ENCODE results near the gene EPS15. TPM values are rescaled to one million over a fixed set of nuclear protein-coding genes. Genes with fewer than 3 reads are reported as not detected.
A peak's percentile ranks its signal among the peaks of the same experiment; 100 is the strongest.

The EPS15 gene
- total RNA-seq, 1 donor from 2014 or later: 37.1 TPM

- no peak for DNase-seq (ENCODE audit: low read depth)
- Histone ChIP-seq H3K4me3 (ENCODE audit: low read depth, low read length) (peak overlapping the region; percentile 57), H3K27me3 (ENCODE audit: control insufficient read depth, insufficient read depth, low read length) (no peaks in the 10 kb centered on the region), H3K36me3 (ENCODE audit: control insufficient read depth, insufficient read depth, low read length) (no peaks in the 10 kb centered on the region)
- TF ChIP-seq CTCF (IDR thresholded peaks at IDR 0.05; ENCODE audit: insufficient read depth, low read length, poor library complexity, severe bottlenecking): no peak
Measured at GRCh38 chr1:51517361-51518032, 1.6 kb downstream of the EPS15 start.

- no peak overlapping the region for H3K4me3 ChIP-seq (ENCODE audit: low read depth, low read length)
- no peaks in the 10 kb centered on the region for H3K27me3 ChIP-seq (ENCODE audit: control insufficient read depth, insufficient read depth, low read length)
- DNase-seq (ENCODE audit: low read depth): no peak
- H3K36me3 ChIP-seq (ENCODE audit: control insufficient read depth, insufficient read depth, low read length): no peaks in the 10 kb centered on the region
- TF ChIP-seq CTCF (IDR thresholded peaks at IDR 0.05; ENCODE audit: insufficient read depth, low read length, poor library complexity, severe bottlenecking): no peak
Measured at GRCh38 chr1:51516649-51517158, 2.4 kb downstream of the EPS15 start.

GRCh38 chr1:51515982-51516648, 3.0 kb downstream of the EPS15 start:
- DNase-seq (ENCODE audit: low read depth): no peak
- no peak for TF ChIP-seq CTCF (IDR thresholded peaks at IDR 0.05; ENCODE audit: insufficient read depth, low read length, poor library complexity, severe bottlenecking)
- Histone ChIP-seq H3K27me3 (ENCODE audit: control insufficient read depth, insufficient read depth, low read length) (no peaks in the 10 kb centered on the region), H3K4me3 (ENCODE audit: low read depth, low read length) (no peak overlapping the region), H3K36me3 (ENCODE audit: control insufficient read depth, insufficient read depth, low read length) (no peaks in the 10 kb centered on the region)

GRCh38 chr1:51515312-51515960, 3.6 kb downstream of the EPS15 start:
- DNase-seq (ENCODE audit: low read depth): no peak
- Histone ChIP-seq H3K27me3 (ENCODE audit: control insufficient read depth, insufficient read depth, low read length) (no peaks in the 10 kb centered on the region), H3K4me3 (ENCODE audit: low read depth, low read length) (no peak overlapping the region), H3K36me3 (ENCODE audit: control insufficient read depth, insufficient read depth, low read length) (no peaks in the 10 kb centered on the region)
- no peak for TF ChIP-seq CTCF (IDR thresholded peaks at IDR 0.05; ENCODE audit: insufficient read depth, low read length, poor library complexity, severe bottlenecking)

- Histone ChIP-seq H3K27me3 (ENCODE audit: control insufficient read depth, insufficient read depth, low read length) (no peaks in the 10 kb centered on the region), H3K36me3 (ENCODE audit: control insufficient read depth, insufficient read depth, low read length) (no peaks in the 10 kb centered on the region), H3K4me3 (ENCODE audit: low read depth, low read length) (no peak overlapping the region)
- TF ChIP-seq CTCF (IDR thresholded peaks at IDR 0.05; ENCODE audit: insufficient read depth, low read length, poor library complexity, severe bottlenecking): no peak
- no peak for DNase-seq (ENCODE audit: low read depth)
Measured at GRCh38 chr1:51514733-51515132, 4.3 kb downstream of the EPS15 start.

Measured in kidney epithelial cell (primary cell).